Chondrocyte (in vitro differentiated cells): Measurements from ENCODE around the gene CACNA1C. TPM values are rescaled to one million over a fixed set of nuclear protein-coding genes. Genes with fewer than 3 reads are reported as not detected.

Experiments used
- DNase-seq: peaks from one replicate; pipeline ENCODE4 v3.0.0; 2021; ENCODE audit warnings: mixed read lengths, low spot score
- H3K27ac Mint-ChIP-seq: one replicate; pipeline ENCODE4 v1.8.0; 2021; ENCODE audit warnings: mild to moderate bottlenecking, moderate library complexity, mixed read lengths; ENCODE audit not compliant: unreplicated experiment
- H3K27me3 Mint-ChIP-seq: 2 replicates; pipeline ENCODE4 v1.8.0; 2021; ENCODE audit warnings: low read depth, mixed read lengths
- H3K36me3 Mint-ChIP-seq: 2 replicates; pipeline ENCODE4 v1.8.0; 2021; ENCODE audit warnings: low read depth, mixed read lengths
- H3K4me1 Mint-ChIP-seq: 2 replicates; pipeline ENCODE4 v1.8.0; 2021; ENCODE audit warnings: low read depth, mild to moderate bottlenecking, mixed read lengths
- H3K4me3 Mint-ChIP-seq: one replicate; pipeline ENCODE4 v1.8.0; 2021; ENCODE audit warnings: mild to moderate bottlenecking, moderate library complexity, mixed read lengths; ENCODE audit not compliant: unreplicated experiment
- H3K9me3 Mint-ChIP-seq: 2 replicates; pipeline ENCODE4 v1.8.0; 2021; ENCODE audit warnings: low read depth, mixed read lengths
- CTCF ChIP-seq: fragments of 200-600 bp; sonication (generic); IDR thresholded peaks from 2 replicates; pipeline ENCODE4 v1.5.0; 2021; ENCODE audit warnings: antibody characterized with exemption, mild to moderate bottlenecking, moderate library complexity
- total RNA-seq: library from RNA; stranded (reverse); gene quantifications from 3 replicates; pipeline ENCODE4 v1.2.1, GENCODE V29; 2021

CACNA1C gene
- total RNA-seq, 1 donor from 2014 or later: 27.0 TPM

- Mint-ChIP-seq H3K27ac (no peak overlapping the region), H3K9me3 (no peaks in the 10 kb centered on the region), H3K4me3 (no peak overlapping the region), H3K4me1 (no peaks in the 10 kb centered on the region), H3K27me3 (no peaks in the 10 kb centered on the region), H3K36me3 (no peaks in the 10 kb centered on the region)
- no peak for DNase-seq
- TF ChIP-seq CTCF: no peak
Measured at GRCh38 chr12:2011643-2012607, 40.9 kb upstream of the CACNA1C start.

- no peaks in the 10 kb centered on the region for H3K27me3 Mint-ChIP-seq
- H3K36me3 Mint-ChIP-seq: no peaks in the 10 kb centered on the region
- H3K9me3 Mint-ChIP-seq: no peaks in the 10 kb centered on the region
- H3K4me1 Mint-ChIP-seq: no peaks in the 10 kb centered on the region
- no peak overlapping the region for H3K4me3 Mint-ChIP-seq
- H3K27ac Mint-ChIP-seq: no peak overlapping the region
- no peak for TF ChIP-seq CTCF
- DNase-seq: no peak
Measured at GRCh38 chr12:2013086-2013485, 39.7 kb upstream of the CACNA1C start.

- no peak for DNase-seq
- Mint-ChIP-seq H3K4me1 (no peaks in the 10 kb centered on the region), H3K36me3 (no peaks in the 10 kb centered on the region), H3K27ac (no peak overlapping the region), H3K9me3 (no peaks in the 10 kb centered on the region), H3K4me3 (no peak overlapping the region), H3K27me3 (no peaks in the 10 kb centered on the region)
- TF ChIP-seq CTCF: no peak
Measured at GRCh38 chr12:2013527-2014223, 39.1 kb upstream of the CACNA1C start.

GRCh38 chr12:2014231-2014630 lies 38.6 kb upstream of the CACNA1C start:
- TF ChIP-seq CTCF: no peak
- no peaks in the 10 kb centered on the region for H3K36me3 Mint-ChIP-seq
- H3K27me3 Mint-ChIP-seq: peaks cover 2% of the 10 kb centered on the region
- H3K4me3 Mint-ChIP-seq: no peak overlapping the region
- H3K4me1 Mint-ChIP-seq: no peaks in the 10 kb centered on the region
- no peak for DNase-seq
- H3K27ac Mint-ChIP-seq: no peak overlapping the region
- H3K9me3 Mint-ChIP-seq: no peaks in the 10 kb centered on the region

- H3K4me1 Mint-ChIP-seq: no peaks in the 10 kb centered on the region
- no peak for DNase-seq
- H3K36me3 Mint-ChIP-seq: no peaks in the 10 kb centered on the region
- H3K4me3 Mint-ChIP-seq: no peak overlapping the region
- H3K27ac Mint-ChIP-seq: no peak overlapping the region
- TF ChIP-seq CTCF: no peak
- peaks cover 12% of the 10 kb centered on the region for H3K27me3 Mint-ChIP-seq
- no peaks in the 10 kb centered on the region for H3K9me3 Mint-ChIP-seq
Measured at GRCh38 chr12:2016862-2017545, 35.8 kb upstream of the CACNA1C start.
